Measurements from ENCODE around the gene CASZ1. TPM values are rescaled to one million over a fixed set of nuclear protein-coding genes. Genes with fewer than 3 reads are reported as not detected.

Gene CASZ1
- total RNA-seq, 2 donors from 2014 or later, result 44.3 to 50.3 TPM

- Histone ChIP-seq H3K9me3 (no peaks in the 10 kb centered on the region), H3K27ac (no peak overlapping the region), H3K4me1 (peaks cover 0 to 15% of the 10 kb centered on the region in 2 donors), H3K4me3 (no peak overlapping the region), H3K36me3 (peaks cover 57% of the 10 kb centered on the region), H3K27me3 (no peaks in the 10 kb centered on the region)
- DNase-seq (ENCODE audit: low spot score), result no peak
- no peak for TF ChIP-seq CTCF (IDR thresholded peaks at IDR 0.05)
Observed at GRCh38 chr1:10648689-10649516, 147.5 kb downstream of the CASZ1 start.

DNA sequence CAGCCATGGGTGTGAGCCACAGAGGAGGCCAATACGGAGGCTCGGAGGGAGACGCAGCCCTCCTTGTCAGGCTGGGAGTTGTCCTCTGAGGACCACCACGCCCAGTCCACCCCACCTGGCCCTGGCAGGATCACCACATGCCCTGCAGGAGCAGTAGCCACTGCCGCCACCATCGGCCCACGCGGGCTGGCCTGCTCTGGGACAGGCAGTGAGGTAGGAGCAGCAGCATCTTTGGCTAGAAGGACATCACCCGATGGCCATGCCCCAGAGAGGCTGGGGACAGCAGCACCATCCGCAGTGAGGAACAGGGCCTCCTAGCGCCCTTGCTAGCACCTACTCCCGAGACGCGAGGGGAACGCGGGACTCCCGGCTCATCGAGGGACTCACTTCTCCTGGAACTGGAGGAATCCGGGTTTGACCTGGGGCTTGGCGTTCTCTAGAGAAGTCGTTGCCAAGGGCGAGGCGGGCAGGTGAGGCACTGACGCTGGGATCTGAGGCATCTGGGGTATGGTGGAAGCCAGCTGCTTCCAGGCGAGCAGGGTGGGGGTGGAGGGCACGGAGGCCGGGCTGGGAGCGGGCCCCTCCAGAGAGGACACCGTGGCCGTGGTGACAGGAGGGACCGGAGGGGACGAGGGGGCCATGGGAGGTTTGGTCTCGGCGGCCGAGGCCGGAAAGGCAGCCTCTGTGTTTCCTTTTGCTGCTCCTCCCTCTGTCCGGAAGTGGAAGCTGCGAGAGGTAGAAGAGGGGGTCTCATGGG lies 148.9 kb downstream of the CASZ1 start:
- Histone ChIP-seq H3K27me3 (no peaks in the 10 kb centered on the region), H3K27ac (peak overlapping the region in 1 of 2 donors; percentile 43), H3K9me3 (no peaks in the 10 kb centered on the region), H3K36me3 (peaks cover 55% of the 10 kb centered on the region), H3K4me3 (no peak overlapping the region), H3K4me1 (peaks cover 0 to 15% of the 10 kb centered on the region in 2 donors)
- TF ChIP-seq CTCF (IDR thresholded peaks at IDR 0.05), result no peak
- DNase-seq (ENCODE audit: low spot score), result no peak

- Histone ChIP-seq H3K4me1 (peaks cover 0 to 19% of the 10 kb centered on the region in 2 donors), H3K27me3 (no peaks in the 10 kb centered on the region), H3K27ac (peak overlapping the region; percentile 19 to 43), H3K36me3 (peaks cover 58% of the 10 kb centered on the region), H3K9me3 (no peaks in the 10 kb centered on the region), H3K4me3 (no peak overlapping the region)
- no peak for DNase-seq (ENCODE audit: low spot score)
- peak in 1 of 2 donors; percentile 40 for TF ChIP-seq CTCF (IDR thresholded peaks at IDR 0.05)
Observed at GRCh38 chr1:10646347-10646861, 150.0 kb downstream of the CASZ1 start.

- no peak overlapping the region for H3K27ac ChIP-seq
- peaks cover 56% of the 10 kb centered on the region for H3K36me3 ChIP-seq
- no peak for TF ChIP-seq CTCF (IDR thresholded peaks at IDR 0.05)
- H3K4me1 ChIP-seq, result peaks cover 0 to 36% of the 10 kb centered on the region in 2 donors
- no peaks in the 10 kb centered on the region for H3K27me3 ChIP-seq
- no peak overlapping the region for H3K4me3 ChIP-seq
- DNase-seq (ENCODE audit: low spot score), result no peak
- H3K9me3 ChIP-seq, result no peaks in the 10 kb centered on the region
Observed at GRCh38 chr1:10644307-10645128, 151.9 kb downstream of the CASZ1 start.

GRCh38 chr1:10643607-10644306 lies 152.7 kb downstream of the CASZ1 start:
- DNase-seq (ENCODE audit: low spot score), result no peak
- Histone ChIP-seq H3K4me1 (peaks cover 0 to 36% of the 10 kb centered on the region in 2 donors), H3K9me3 (no peaks in the 10 kb centered on the region), H3K36me3 (peaks cover 58% of the 10 kb centered on the region), H3K27me3 (no peaks in the 10 kb centered on the region), H3K27ac (no peak overlapping the region), H3K4me3 (no peak overlapping the region)
- no peak for TF ChIP-seq CTCF (IDR thresholded peaks at IDR 0.05)
